Upper lobe of right lung (tissue), 1 donor: Measurements from ENCODE around the gene GABRR3. TPM values are rescaled to one million over a fixed set of nuclear protein-coding genes. Genes with fewer than 3 reads are reported as not detected.
A peak's percentile ranks its signal among the peaks of the same experiment; 100 is the strongest.

Source experiments
- ATAC-seq: fragments of 200-7000 bp; cut with Tn5 transposase; one replicate; pipeline ENCODE4 v1.9.1; 2020; ENCODE audit warnings: mild to moderate bottlenecking, moderate library complexity
- DNase-seq: peaks from one replicate; pipeline ENCODE4 v3.0.0-alpha.2; 2020
- H3K27ac ChIP-seq: fragments of 200-600 bp; one replicate; pipeline ENCODE4 v1.8.0; 2022
- H3K27me3 ChIP-seq: fragments of 200-600 bp; one replicate; pipeline ENCODE4 v1.8.0; 2022; ENCODE audit warnings: mild to moderate bottlenecking
- H3K36me3 ChIP-seq: fragments of 200-600 bp; one replicate; pipeline ENCODE4 v1.8.0; 2022
- H3K4me1 ChIP-seq: fragments of 200-600 bp; one replicate; pipeline ENCODE4 v1.8.0; 2022
- H3K4me3 ChIP-seq: fragments of 200-600 bp; one replicate; pipeline ENCODE4 v1.8.0; 2022; ENCODE audit warnings: mild to moderate bottlenecking
- H3K9me3 ChIP-seq: fragments of 200-600 bp; one replicate; pipeline ENCODE4 v1.8.0; 2022
- intact Hi-C: fragments of 100-400 bp; cut with DNase I; formaldehyde crosslinking; loops from one replicate; pipeline ENCODE4 v1.11.0; 2022
- long read RNA-seq: library from polyadenylated mRNA; unstranded; transcript quantifications from one replicate; pipeline ENCODE4 v2.0.0, GENCODE V29; 2021
- total RNA-seq: library from RNA; stranded (reverse); fragmentation: NEBNext Ultra II Directional; extraction: Animal tissue kit (Norgen Biotek cat#: 25700); gene quantifications from one replicate; pipeline ENCODE4 v1.2.1, GENCODE V29; 2021
- TF ChIP-seq, protein P1 (sequence below): fragments of 200-600 bp; IDR thresholded peaks from one replicate; pipeline ENCODE4 v1.8.0; 2022; ENCODE audit warnings: antibody characterized with exemption
- donor health status: DM: no; HTN: yes; CAD: no; lungs with severe emphysema.

GABRR3 gene
- not detected for total RNA-seq
- long read RNA-seq = 0 reads

DNA sequence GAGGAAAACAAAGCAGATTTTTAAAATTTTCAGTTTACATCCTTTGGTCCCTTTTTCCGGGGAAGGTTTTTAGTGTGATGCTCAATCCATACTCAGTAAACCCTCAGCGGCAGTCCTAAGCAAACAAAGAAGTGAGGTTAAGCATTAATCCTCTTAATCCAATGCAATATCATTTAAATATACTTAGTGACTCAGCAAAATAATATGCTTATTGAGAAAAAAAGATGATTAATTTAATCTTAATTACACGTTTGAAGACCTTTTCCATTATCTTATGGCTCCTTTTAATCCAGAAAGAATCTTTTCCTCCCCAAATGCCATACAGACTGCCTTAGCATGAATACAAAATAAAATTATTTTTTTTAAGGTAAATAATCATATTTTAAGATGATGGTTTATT is at the start of gene GABRR3:
Gene GABRR3 (minus strand): TSS at position 108 of the 400 bp plus-strand sequence. CDS start 328 bp downstream, outside the sequence.
- Histone ChIP-seq H3K4me3 (no peak within 1 kb of the TSS), H3K9me3 (no peaks in the 10 kb centered on the region), H3K27ac (no peak within 1 kb of the TSS), H3K27me3 (peaks cover 6% of the 10 kb centered on the region), H3K36me3 (no peaks in the 10 kb centered on the region), H3K4me1 (no peaks in the 10 kb centered on the region)
- TF ChIP-seq, protein P1, sequence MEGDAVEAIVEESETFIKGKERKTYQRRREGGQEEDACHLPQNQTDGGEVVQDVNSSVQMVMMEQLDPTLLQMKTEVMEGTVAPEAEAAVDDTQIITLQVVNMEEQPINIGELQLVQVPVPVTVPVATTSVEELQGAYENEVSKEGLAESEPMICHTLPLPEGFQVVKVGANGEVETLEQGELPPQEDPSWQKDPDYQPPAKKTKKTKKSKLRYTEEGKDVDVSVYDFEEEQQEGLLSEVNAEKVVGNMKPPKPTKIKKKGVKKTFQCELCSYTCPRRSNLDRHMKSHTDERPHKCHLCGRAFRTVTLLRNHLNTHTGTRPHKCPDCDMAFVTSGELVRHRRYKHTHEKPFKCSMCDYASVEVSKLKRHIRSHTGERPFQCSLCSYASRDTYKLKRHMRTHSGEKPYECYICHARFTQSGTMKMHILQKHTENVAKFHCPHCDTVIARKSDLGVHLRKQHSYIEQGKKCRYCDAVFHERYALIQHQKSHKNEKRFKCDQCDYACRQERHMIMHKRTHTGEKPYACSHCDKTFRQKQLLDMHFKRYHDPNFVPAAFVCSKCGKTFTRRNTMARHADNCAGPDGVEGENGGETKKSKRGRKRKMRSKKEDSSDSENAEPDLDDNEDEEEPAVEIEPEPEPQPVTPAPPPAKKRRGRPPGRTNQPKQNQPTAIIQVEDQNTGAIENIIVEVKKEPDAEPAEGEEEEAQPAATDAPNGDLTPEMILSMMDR = no peak
- DNase-seq (no peak), ATAC-seq (no peak)
- intact Hi-C loops = no loop called here

DNA sequence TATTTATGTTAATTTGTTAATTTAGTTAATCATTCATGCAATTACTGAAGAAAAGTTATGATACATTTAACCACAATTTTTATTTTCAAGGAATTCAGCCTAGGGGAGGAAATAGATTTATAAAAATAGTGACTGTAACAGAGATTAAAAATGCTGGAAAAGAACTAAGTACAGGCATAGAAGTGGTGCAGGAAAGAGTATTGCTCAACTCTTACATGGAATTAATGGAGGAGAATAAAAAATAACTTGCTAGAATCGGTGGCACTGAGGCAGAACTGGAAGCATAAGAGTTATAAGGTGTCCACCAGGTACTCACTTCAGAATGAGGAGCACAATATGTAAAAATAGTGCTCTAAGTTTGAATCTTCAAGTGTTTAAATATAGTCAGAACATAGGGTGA is 38.4 kb upstream of the GABRR3 start:
- Histone ChIP-seq H3K27me3 (no peaks in the 10 kb centered on the region), H3K4me3 (no peak overlapping the region), H3K9me3 (no peaks in the 10 kb centered on the region), H3K27ac (no peak overlapping the region), H3K36me3 (no peaks in the 10 kb centered on the region), H3K4me1 (no peaks in the 10 kb centered on the region)
- DNase-seq (no peak), ATAC-seq (no peak)
- TF ChIP-seq, protein P1 = no peak
- intact Hi-C loops = no loop called here

DNA sequence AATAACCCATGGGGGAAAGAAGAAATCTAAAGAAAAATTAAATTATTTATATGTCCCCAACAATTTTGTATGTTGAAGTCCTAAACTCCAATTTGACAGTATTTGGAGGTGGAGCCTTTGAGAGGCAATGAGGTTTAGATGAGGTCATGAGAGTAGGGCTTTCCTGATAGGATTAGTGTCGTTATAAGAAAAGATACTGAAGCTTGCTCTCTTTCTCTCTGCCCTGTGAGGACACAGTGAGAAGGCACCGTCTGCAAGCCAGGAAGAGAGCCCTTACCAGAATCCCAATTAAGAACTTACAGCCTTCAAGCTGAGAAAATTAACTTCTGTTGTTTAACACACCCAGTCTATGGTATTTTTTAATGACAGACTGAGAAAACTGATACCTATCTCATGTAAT is 35.7 kb upstream of the GABRR3 start:
- no peaks in the 10 kb centered on the region for H3K27me3 ChIP-seq
- intact Hi-C loops = no loop called here
- no peak overlapping the region for H3K4me3 ChIP-seq
- no peak for ATAC-seq
- DNase-seq = no peak
- TF ChIP-seq, protein P1 = no peak
- no peaks in the 10 kb centered on the region for H3K9me3 ChIP-seq
- H3K36me3 ChIP-seq = no peaks in the 10 kb centered on the region
- H3K27ac ChIP-seq = no peak overlapping the region
- no peaks in the 10 kb centered on the region for H3K4me1 ChIP-seq

DNA sequence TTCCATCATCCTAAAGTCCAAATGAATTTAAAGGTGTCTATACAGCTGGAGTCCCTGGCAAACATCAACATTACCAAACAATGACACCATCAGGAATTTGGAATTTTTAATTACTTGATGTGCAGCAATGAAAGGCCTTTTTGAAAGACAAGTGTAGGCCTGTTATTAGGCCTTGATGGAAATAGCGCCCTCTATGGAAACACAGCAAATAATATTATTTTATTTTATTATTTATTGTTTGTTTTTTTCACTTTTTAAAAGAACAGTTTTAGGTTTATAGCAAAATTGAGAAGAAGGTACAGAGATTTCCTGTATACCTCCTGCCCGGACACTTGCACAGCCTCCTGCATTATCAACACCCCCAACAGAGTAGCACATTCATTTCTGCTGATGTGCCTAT is 33.7 kb upstream of the GABRR3 start:
- no peaks in the 10 kb centered on the region for H3K4me1 ChIP-seq
- H3K27me3 ChIP-seq = no peaks in the 10 kb centered on the region
- H3K9me3 ChIP-seq = no peaks in the 10 kb centered on the region
- TF ChIP-seq, protein P1 = peak; percentile 9
- intact Hi-C loops = no loop called here
- H3K4me3 ChIP-seq = no peak overlapping the region
- ATAC-seq (no peak), DNase-seq (no peak)
- H3K27ac ChIP-seq = no peak overlapping the region
- no peaks in the 10 kb centered on the region for H3K36me3 ChIP-seq

DNA sequence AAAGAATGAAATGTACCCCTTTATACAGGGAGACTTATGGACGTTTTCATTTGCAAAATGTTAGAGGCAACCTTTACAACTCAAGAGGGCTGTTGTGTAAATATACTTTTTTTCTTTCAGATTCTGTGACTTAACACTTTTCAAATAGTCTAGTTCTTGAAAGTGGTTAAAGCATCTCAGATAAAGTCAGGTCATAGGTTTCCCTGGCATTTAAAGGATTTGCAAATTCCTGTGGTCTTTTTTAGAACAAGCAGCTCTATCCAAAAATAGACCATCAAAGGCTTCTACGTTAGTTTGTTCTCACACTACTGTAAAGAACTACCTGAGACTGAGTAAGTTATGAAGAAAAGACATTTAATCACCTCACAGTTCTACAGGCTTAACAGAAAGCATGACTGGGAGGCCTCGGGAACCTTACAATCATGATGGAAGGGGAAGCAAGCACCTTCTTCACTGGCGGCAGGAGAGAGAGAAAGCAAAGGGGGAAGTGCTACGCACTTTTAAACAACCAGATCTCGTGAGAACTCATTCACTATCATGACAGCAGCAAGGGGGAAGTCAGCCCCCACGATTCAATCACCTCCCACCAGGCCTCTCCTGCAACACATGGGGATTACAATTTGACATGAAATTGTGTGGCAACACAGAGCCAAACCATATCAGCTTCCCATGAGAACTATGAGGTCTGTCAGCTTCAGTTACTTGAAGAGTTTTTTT is 23.3 kb upstream of the GABRR3 start:
- TF ChIP-seq, protein P1 = no peak
- H3K27ac ChIP-seq = no peak overlapping the region
- intact Hi-C loops = no loop called here
- ATAC-seq = no peak
- H3K9me3 ChIP-seq = no peaks in the 10 kb centered on the region
- H3K4me3 ChIP-seq = no peak overlapping the region
- no peaks in the 10 kb centered on the region for H3K36me3 ChIP-seq
- H3K4me1 ChIP-seq = no peaks in the 10 kb centered on the region
- DNase-seq = no peak
- H3K27me3 ChIP-seq = no peaks in the 10 kb centered on the region

DNA sequence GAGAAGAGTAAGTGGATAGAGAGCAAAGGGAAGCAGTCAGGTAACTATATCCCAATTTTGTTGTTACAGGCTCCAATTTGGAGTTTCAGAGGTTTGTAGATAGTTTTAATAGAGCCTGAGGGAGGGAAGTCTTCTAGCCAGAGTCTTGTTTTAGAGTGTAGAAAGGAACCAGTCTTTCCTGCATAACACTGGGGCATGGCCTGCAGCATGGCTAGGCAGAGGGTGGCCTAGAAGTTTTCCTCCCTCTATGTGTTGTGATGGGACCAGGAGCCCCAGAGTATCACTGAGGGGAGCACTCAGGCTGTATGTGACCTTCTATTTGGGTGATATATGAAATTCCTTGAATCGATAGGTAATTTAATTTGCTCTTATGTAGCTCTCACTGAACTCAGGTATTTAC is 22.5 kb upstream of the GABRR3 start:
- Histone ChIP-seq H3K4me3 (no peak overlapping the region), H3K9me3 (no peaks in the 10 kb centered on the region), H3K4me1 (no peaks in the 10 kb centered on the region), H3K36me3 (no peaks in the 10 kb centered on the region), H3K27ac (no peak overlapping the region), H3K27me3 (no peaks in the 10 kb centered on the region)
- peak; percentile 39 for ATAC-seq
- intact Hi-C loops = no loop called here
- TF ChIP-seq, protein P1 = no peak
- no peak for DNase-seq
